ENCODE data around the gene PLXNB2. TPM values are rescaled to one million over a fixed set of nuclear protein-coding genes. Genes with fewer than 3 reads are reported as not detected.

Gene PLXNB2
- polyA plus RNA-seq, 1 donor from 2014 or later: 38.6 TPM

DNA sequence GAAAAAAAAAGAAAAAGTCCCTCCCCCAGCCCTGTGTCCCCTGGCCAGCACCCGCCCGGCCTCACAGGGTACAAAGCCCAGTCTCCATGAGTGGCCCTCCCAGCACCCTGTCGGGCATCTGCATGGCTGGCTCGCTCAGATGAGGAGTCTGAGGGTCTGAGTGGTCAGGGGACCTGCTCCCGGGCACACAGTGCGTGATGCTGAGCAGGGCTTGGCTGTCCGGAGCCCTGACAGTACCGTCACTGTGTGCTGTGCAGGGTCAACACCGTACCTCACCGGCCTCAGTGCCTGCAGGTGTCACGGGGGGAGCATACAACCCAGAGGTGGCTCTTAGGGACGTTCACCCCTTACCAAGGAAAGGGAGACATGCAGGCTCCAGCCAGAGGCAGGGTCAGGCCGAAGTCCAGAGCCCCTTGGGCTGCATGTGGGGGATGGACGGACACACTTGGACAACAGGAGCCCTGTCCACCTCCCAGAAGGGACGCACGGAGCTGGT is 3.6 kb upstream of the PLXNB2 start:
- H3K27ac ChIP-seq (ENCODE audit: low read length): no peak overlapping the region
- H3K36me3 ChIP-seq (ENCODE audit: insufficient read depth, low read length): no peaks in the 10 kb centered on the region
- no peak overlapping the region for H3K9ac ChIP-seq (ENCODE audit: low read length)
- no peaks in the 10 kb centered on the region for H4K20me1 ChIP-seq (ENCODE audit: insufficient read depth)
- no peaks in the 10 kb centered on the region for H3F3A ChIP-seq (ENCODE audit: insufficient read depth, low read length, poor library complexity, severe bottlenecking)
- H3K79me2 ChIP-seq (replicated peaks; ENCODE audit: insufficient read depth, low read length): peaks cover 4% of the 10 kb centered on the region
- H3K27me3 ChIP-seq (ENCODE audit: insufficient read depth, low read depth, low read length): no peaks in the 10 kb centered on the region
- TF ChIP-seq, protein P1, sequence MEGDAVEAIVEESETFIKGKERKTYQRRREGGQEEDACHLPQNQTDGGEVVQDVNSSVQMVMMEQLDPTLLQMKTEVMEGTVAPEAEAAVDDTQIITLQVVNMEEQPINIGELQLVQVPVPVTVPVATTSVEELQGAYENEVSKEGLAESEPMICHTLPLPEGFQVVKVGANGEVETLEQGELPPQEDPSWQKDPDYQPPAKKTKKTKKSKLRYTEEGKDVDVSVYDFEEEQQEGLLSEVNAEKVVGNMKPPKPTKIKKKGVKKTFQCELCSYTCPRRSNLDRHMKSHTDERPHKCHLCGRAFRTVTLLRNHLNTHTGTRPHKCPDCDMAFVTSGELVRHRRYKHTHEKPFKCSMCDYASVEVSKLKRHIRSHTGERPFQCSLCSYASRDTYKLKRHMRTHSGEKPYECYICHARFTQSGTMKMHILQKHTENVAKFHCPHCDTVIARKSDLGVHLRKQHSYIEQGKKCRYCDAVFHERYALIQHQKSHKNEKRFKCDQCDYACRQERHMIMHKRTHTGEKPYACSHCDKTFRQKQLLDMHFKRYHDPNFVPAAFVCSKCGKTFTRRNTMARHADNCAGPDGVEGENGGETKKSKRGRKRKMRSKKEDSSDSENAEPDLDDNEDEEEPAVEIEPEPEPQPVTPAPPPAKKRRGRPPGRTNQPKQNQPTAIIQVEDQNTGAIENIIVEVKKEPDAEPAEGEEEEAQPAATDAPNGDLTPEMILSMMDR (IDR thresholded peaks at IDR 0.05; ENCODE audit: poor library complexity, severe bottlenecking): no peak
- TF ChIP-seq MXI1 (conservative IDR thresholded peaks at IDR 0.05; ENCODE audit: poor library complexity, severe bottlenecking) (no peak), TAF1 (IDR thresholded peaks at IDR 0.05; ENCODE audit: low read depth) (no peak), EZH2 (IDR thresholded peaks at IDR 0.05; ENCODE audit: borderline replicate concordance, insufficient read depth, low read length, poor library complexity, severe bottlenecking) (no peak), RAD21 (conservative IDR thresholded peaks at IDR 0.05) (no peak), EP300 (conservative IDR thresholded peaks at IDR 0.05; ENCODE audit: poor library complexity, severe bottlenecking) (no peak), SMC3 (conservative IDR thresholded peaks at IDR 0.05; ENCODE audit: poor library complexity) (no peak), POLR2AphosphoS5 (IDR thresholded peaks at IDR 0.05) (no peak)
- TF ChIP-seq, protein P2, sequence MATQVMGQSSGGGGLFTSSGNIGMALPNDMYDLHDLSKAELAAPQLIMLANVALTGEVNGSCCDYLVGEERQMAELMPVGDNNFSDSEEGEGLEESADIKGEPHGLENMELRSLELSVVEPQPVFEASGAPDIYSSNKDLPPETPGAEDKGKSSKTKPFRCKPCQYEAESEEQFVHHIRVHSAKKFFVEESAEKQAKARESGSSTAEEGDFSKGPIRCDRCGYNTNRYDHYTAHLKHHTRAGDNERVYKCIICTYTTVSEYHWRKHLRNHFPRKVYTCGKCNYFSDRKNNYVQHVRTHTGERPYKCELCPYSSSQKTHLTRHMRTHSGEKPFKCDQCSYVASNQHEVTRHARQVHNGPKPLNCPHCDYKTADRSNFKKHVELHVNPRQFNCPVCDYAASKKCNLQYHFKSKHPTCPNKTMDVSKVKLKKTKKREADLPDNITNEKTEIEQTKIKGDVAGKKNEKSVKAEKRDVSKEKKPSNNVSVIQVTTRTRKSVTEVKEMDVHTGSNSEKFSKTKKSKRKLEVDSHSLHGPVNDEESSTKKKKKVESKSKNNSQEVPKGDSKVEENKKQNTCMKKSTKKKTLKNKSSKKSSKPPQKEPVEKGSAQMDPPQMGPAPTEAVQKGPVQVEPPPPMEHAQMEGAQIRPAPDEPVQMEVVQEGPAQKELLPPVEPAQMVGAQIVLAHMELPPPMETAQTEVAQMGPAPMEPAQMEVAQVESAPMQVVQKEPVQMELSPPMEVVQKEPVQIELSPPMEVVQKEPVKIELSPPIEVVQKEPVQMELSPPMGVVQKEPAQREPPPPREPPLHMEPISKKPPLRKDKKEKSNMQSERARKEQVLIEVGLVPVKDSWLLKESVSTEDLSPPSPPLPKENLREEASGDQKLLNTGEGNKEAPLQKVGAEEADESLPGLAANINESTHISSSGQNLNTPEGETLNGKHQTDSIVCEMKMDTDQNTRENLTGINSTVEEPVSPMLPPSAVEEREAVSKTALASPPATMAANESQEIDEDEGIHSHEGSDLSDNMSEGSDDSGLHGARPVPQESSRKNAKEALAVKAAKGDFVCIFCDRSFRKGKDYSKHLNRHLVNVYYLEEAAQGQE (IDR thresholded peaks at IDR 0.05; ENCODE audit: borderline replicate concordance): no peak
- no peak overlapping the region for H3K4me2 ChIP-seq (ENCODE audit: low read length)
- no peaks in the 10 kb centered on the region for H3K9me2 ChIP-seq (ENCODE audit: insufficient read depth, low read length)
- H3K9me3 ChIP-seq (ENCODE audit: low read length): no peaks in the 10 kb centered on the region
- H2AFZ ChIP-seq (ENCODE audit: low read depth, low read length): no peak overlapping the region
- no peak overlapping the region for H3K4me3 ChIP-seq (ENCODE audit: low read length)

DNA sequence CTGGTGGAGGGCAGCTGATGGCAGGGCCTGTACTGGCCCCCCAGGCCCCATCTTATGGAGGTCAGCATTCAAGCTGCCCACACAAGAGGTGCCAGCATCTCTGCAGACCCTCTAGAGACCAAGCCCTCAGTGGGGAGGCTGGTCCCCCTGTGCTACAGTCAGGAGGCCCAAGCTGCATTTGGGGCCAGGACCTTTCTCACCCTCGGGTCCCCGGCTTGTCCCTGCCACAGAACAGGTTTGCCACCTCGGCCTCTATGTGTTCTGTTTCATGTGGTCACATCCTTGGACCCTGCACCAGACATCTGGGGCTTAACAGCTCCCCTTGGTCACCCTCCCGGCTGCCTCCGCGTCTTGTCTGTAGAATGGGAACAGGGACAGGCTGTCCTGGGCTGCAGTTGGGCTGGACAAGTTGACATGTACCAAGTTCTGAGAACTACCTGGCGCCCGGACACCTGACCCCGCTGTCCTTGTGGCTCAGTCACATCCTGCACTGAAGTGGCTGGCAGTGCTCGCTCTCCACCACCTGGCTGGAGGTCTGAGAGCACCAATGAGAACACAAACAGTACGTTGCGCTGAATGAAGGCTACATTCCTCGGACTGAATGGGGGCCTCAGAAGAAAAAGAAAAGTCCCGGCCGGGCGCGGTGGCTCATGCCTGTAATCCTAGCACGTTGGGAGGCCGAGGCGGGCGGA is 2.7 kb upstream of the PLXNB2 start:
- H3K79me2 ChIP-seq (replicated peaks; ENCODE audit: insufficient read depth, low read length): peaks cover 12% of the 10 kb centered on the region
- H4K20me1 ChIP-seq (ENCODE audit: insufficient read depth): no peaks in the 10 kb centered on the region
- no peak overlapping the region for H3K27ac ChIP-seq (ENCODE audit: low read length)
- no peaks in the 10 kb centered on the region for H3F3A ChIP-seq (ENCODE audit: insufficient read depth, low read length, poor library complexity, severe bottlenecking)
- H3K9me2 ChIP-seq (ENCODE audit: insufficient read depth, low read length): no peaks in the 10 kb centered on the region
- no peak overlapping the region for H3K4me3 ChIP-seq (ENCODE audit: low read length)
- no peaks in the 10 kb centered on the region for H3K36me3 ChIP-seq (ENCODE audit: insufficient read depth, low read length)
- no peak for TF ChIP-seq EP300 (conservative IDR thresholded peaks at IDR 0.05; ENCODE audit: poor library complexity, severe bottlenecking)
- TF ChIP-seq, protein P1 (IDR thresholded peaks at IDR 0.05; ENCODE audit: poor library complexity, severe bottlenecking): no peak
- H3K9ac ChIP-seq (ENCODE audit: low read length): no peak overlapping the region
- no peak overlapping the region for H2AFZ ChIP-seq (ENCODE audit: low read depth, low read length)
- no peaks in the 10 kb centered on the region for H3K27me3 ChIP-seq (ENCODE audit: insufficient read depth, low read depth, low read length)
- H3K4me2 ChIP-seq (ENCODE audit: low read length): no peak overlapping the region
- H3K9me3 ChIP-seq (ENCODE audit: low read length): no peaks in the 10 kb centered on the region

Measured in neural cell (in vitro differentiated cells).